HL-60/S4 (cell line): ENCODE measurements around the gene ZFAND3.

ENCODE experiments used
- in situ Hi-C: fragments of 300-500 bp; cut with MboI; formaldehyde crosslinking; loops from 2 replicates; pipeline ENCODE4 v1.14.3; 2022; ENCODE audit warnings: low sequenced_read_pairs

Gene ZFAND3, protein sequence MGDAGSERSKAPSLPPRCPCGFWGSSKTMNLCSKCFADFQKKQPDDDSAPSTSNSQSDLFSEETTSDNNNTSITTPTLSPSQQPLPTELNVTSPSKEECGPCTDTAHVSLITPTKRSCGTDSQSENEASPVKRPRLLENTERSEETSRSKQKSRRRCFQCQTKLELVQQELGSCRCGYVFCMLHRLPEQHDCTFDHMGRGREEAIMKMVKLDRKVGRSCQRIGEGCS

DNA sequence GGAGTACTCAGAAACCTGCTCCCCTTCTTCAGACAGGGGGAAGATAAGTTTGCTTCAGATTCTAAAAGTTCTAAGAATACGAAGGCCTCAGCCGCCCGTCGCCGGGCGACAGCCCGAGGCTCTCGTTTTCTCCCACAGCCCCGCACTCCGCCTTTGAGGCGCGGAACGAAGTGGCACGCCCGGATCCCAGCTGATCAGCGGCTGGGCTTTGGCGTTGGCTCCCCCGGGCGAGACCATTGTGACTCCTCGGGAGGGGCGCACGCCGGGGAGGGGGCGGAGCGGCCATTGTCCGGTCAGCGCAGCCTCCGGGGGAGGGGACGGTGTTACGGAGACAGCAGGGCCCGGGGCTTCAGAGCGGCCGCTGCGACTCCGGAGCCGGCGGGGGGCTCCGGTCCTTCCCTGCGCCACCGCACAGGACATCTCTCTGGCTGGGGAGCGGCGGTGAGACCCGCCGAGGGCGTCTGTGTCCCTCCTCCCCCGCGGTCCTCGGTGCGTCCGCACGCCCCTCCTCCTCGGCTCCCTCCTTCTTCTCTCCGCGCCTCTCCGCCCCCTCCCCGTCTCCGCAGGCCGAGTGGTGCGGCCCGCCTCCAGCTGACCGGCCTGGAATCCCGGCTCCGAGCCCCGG lies at the start of gene ZFAND3:
Gene ZFAND3 (plus strand): TSS at position 551 of the 625 bp plus-strand sequence. CDS start 219 bp downstream, outside the sequence.
- in situ Hi-C loops = no loop called here

DNA sequence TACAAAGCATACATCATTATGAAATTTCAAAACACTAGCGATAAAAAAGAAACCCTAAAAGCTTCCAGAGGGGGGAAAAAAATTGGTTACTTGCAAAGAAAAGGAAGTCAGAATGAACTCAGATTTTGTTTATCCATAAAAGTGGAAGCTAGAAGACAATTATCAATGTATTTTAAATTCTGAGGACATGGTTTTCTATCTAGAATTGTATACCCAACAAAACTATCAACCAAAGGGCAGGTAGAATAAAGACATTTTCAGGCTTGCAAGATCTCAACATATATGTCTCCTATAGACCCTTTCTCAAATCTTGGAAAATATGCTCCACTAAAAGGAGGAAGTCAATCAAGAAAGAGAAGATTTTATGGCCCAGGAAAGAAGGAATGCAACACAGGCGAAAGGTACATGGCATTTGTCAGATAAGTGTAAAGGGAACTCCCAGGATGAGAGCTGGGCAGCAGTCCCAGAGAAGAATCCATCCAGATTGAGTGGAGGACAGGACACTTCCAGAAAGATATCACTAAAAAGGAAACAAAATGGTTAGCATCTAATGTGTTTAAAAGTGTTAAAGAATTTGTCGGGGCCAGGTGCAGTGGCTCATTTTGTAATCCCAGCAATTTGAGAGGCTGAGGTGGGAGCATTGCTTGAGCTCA lies 45.4 kb upstream of the ZFAND3 start:
- in situ Hi-C loops = no loop called here

DNA sequence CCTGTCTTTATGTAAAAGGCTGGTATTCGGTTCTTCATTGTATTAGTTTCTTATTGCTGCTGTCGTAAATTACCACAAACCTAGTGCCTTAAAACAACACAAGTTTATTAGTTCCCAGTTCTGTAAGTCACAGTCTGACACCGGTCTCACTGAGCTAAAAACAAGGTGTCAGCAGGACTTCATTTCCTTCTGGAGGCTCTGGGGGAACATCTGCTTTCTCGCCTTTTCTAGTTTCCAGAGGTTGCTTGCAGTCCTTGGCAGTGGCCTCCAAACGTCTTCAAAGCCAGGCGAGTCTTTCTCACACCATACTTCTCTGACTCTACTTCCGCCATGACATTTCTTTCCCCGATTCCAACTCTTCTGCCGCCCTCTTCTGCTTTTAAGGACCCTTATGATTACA lies 43.0 kb upstream of the ZFAND3 start:
- in situ Hi-C loops = no loop called here

DNA sequence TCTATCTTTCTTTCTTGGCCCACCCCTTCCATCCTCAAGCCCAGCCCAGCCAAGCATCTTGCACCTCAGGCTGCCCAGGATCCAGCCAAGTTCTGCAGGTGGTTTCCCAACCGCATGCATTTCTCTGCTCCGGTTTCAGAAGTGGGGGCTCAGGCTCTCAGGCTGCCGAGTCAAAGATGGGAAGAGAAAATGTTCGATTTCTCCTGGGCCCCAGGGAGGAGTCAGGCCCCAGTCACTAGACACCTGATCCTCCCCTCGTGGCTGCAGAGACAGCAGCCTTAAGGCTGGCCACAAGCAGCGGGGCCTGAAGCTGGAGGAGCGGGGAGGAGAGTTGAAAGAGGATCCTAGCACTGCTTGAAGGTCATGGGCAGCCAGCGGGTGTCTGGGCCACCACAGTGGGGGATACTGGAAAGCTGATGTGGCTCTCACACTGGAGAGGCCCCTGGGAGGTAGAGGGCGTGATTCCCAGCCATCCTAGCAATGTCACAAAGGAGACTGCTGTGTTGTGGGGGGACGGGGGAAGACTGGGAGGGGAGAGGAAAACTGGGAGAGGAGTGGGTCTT lies 42.2 kb upstream of the ZFAND3 start:
- in situ Hi-C loops = no loop called here

DNA sequence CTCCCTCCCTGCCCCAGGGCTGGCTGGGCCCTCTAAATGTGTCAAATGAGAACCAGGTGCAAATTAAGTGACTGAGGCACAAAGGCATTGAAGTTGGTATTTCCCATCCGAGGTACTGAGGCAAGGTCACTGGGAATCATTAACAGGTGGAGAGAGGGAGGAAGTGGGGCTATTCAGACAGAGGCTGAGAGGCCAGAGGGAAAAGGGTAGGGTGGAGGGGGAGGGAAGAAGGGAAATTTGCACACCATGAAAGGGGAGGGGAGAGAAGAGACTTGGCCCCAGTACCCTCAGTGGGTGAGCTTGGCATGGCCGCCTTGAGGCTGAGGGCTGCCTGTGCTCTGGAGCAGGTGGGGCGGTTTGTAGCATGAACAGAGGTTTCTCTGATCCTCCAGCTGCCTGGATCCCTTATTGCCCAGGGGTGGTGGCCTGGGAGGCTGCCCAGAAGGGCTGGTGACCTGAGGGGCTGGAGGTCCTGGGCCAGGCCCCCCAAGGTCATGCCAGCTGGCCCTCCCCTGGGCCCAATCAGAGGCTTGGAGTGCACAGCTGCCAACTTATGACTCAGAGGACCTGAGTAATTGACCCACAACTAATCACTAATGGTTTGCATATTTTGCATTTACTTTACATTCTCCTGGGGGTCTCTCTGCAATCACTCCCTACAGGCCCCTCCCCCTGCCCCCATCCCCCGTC lies 40.3 kb upstream of the ZFAND3 start:
- in situ Hi-C loops = no loop called here

DNA sequence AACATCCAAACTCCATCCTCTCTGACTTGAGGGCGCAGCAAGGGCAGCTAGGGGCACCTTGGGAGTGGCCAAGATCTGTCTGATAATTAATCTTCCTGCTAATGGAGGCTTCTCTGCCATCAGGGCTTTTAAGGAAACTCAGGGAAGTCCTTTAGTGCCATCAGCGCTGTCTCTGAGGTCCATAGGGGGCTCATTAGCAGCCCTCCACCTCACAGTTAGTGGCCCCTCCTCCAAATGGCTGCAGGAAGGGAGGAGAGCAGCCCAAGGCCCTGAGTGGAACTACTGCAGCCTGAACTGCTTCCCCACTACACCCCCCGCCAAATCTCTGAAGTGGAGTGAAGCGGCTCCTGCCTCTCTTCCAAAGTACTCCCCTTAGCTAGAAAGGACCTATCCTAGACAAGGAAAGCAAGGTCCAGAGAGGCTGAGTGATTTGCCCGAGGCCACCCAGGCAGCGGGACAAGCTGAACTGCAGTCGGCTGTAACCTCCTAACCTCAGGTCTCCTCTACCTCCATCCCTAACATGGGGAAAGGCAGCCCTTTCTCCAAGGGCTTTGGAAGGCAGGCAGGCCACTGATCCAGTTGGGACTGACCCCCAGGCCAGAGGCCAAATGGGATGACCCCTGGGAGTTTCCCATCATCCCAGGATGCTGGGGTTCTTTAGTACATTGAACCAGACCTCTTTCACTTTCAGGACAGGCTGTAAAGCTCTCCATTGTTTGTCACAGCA lies 39.5 kb upstream of the ZFAND3 start:
- in situ Hi-C loops = no loop called here

DNA sequence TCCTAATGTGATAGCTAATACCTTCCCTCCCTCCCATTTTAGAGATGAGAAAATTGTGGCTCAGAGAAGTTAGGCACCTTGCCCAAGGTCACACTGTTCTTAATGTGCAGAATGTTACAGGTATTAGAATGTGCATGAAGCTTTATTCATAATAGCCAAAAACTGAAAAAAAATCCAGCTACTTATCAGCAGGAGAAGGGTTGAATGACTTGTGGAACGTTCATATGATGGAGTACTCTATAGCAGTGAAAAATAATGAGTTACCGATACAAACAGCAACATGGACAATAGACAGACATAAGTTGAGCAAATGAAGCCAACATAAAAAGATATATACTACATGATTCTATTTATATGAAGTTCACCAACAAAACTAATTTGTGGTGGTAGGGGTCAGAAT lies 37.7 kb upstream of the ZFAND3 start:
- in situ Hi-C loops = no loop called here

DNA sequence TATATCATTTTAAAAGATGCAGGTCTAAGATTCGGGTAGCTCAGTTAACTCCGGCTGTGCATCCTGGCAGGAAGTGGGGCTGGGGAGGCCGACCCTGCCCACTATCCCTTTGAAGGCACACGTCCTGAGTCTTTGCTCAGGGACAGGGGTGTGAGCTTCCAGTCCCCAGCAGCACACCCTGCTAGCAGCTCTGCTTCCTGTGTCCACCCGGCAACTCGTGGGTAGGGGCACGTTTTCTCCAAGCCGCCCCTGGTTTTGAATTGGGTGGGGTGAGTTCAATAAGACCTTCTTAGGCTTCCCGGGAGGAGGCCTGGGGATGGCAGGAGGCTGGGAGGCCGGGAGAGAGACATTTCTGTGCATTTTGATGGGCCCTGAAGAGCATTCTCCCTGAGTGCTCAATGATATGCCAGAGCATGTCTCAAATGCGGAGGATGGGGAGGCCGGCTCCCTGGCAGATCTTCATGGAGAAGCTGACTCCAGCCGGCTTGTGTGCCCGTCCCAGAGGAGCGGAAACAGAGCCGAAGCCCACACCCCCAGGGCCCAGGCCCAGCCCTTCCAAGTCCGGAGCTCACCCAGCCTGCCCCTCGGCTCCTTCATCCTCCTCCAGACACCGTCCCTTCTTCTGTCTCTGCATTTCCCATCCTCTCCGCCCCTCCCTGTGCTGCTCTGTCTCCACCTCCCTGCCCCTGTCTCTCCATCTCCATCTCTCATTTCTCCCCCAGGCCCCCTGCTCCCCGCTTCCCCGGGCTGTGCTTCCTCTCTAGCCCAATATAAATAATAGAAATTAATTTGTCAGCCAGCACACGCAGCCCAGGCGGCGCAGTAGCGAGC lies 36.3 kb upstream of the ZFAND3 start:
- in situ Hi-C loops = no loop called here

DNA sequence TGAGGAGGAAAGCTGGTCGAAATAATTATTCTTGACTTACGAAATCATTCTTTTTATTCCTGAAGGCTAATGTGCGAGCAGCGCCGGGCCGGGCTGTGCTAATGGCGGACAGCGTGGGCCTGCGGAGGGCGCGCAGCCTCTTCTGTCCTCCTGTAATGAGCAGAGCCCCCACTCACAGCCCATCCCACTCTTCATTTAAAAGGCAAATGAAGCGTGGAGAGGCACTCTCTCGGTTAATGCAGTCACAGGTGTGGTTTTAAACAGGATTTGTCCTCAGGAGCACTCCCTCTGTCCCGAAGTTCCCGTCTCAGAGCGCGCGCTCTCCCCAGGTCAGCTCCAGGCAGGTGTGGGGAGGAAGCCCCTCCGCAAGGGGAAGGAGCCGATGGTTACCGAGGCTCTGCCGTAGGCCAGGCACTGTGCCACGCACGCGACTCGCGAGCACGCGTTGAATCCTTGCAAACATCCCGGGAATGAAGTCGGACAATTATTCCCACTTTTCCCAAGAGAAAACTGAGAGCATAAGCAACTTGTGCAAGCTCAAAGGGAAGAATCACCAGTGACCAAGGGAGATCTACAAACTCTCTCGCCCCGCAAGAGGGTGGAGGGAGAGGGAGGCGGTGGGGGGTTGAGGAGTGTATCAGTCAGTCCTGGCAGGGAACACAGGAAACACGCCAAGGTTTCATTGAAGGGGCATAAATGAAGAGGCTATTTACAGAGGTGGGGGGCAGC lies 35.5 kb upstream of the ZFAND3 start:
- in situ Hi-C loops = no loop called here

DNA sequence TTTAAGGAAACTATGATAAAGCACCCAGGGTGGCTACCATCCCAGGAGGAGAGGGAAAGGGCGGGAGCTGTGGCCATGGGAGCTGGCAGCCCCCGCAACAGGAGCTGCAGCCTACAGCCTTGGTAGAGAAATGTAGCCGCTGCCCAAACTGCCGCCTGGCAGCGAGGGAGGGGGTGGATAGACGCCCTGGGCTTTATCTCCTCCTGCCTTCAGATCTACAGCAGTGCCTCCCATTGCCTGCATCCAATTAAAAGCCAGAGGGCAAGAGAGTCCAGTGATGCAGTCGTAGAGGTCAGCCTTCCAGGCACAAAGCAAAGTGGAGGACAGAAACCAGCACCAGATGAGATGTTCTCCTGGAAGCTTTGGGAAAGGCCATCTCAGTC lies 35.0 kb upstream of the ZFAND3 start:
- in situ Hi-C loops = no loop called here

DNA sequence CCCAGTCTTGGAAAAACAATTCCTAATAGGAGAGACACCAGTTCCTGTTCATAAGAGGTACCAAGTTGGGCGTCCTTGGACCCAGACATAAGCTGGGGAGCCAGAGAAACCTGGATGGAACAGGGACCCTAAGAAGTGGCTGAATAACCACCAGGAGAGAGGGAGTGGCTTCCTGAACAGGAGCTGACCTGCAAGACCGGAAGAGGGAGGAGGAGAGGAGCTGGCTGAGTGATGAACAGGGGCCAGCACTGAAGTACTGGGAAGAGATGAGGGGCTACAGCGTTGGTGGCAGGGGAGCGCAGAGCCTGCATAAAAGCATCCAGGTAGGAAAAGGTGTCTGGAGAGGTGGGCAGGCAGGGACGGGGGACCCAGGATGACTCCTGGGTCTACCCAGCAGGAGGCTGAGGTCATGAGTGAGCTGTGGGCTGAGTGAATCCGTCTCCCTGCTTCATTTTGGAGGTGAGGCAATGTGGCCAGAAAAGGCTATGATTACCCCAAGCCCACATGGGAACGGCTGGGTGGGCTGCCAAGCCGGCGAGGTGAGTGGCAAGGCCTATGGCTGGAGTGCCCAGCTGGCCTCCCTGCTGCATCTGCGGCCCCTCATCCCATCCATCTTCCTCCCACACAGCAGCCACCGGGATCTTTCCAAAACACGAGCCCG lies 34.4 kb upstream of the ZFAND3 start:
- in situ Hi-C loops = no loop called here

DNA sequence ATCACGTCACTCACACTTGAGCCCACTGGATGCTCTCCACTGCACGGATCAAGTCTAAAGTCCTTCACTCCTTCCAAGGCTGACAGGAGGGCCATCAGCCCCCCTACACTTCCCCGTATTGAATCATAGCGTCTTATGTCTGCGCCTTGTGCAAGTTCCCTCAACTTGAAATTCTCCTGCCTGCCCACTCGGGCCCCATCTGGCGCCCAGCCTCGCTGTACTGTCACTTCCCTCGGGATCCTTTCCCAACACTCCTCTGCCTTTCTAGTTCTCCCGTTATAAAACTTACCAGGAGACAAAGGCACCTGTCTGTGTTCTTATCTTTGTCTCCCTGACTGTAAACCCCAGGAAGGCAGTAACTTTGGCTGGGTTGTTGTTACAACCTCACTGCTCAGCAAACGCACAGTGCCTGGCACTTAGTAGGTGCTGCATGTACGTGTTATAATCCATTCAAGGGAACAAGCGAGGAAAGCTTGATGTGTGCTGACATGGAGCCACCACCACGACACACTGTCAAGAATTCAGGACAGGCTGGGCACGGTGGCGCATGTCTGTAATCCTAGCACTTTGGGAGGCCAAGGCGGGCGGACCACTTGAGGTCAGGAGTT lies 33.8 kb upstream of the ZFAND3 start:
- in situ Hi-C loops = no loop called here

DNA sequence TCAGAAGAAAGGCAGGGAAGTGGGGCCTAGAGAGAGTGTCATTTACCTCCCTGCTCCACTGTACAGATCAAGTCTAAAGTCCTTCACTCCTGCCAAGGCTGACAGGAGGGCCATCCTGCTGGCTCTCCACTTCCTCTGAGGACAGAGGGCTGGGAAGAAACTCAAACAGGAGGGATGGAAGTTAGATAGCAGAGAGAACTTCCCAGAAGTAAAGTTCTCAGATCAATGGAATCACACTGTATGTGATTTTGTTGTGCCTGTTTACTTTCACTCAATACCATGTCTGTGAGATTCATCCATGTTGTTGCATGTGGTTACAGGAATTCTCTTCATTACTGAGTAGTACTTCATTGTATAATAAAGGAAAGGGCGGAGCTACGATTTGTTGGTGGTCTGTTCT lies 32.3 kb upstream of the ZFAND3 start:
- in situ Hi-C loops = no loop called here

DNA sequence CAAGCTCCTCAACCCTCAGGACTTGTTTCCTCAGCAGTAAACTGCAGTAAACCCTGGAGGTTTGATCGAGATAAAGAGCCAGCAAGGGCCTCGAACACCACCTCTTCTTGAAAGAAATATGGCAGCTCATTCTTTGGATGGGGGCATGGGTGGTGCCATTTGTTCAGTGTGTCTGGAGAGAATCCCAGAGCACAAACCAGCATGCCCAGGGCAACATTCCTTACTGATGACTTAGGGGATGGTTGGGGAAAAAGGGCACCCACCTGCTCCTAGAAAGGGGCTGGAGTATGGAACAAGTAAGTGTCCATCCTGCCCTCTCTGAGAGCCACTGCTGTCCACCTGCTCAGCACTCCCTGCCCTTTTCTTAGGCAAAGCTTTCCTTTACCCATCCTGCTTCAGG lies 31.3 kb upstream of the ZFAND3 start:
- in situ Hi-C loops = no loop called here

DNA sequence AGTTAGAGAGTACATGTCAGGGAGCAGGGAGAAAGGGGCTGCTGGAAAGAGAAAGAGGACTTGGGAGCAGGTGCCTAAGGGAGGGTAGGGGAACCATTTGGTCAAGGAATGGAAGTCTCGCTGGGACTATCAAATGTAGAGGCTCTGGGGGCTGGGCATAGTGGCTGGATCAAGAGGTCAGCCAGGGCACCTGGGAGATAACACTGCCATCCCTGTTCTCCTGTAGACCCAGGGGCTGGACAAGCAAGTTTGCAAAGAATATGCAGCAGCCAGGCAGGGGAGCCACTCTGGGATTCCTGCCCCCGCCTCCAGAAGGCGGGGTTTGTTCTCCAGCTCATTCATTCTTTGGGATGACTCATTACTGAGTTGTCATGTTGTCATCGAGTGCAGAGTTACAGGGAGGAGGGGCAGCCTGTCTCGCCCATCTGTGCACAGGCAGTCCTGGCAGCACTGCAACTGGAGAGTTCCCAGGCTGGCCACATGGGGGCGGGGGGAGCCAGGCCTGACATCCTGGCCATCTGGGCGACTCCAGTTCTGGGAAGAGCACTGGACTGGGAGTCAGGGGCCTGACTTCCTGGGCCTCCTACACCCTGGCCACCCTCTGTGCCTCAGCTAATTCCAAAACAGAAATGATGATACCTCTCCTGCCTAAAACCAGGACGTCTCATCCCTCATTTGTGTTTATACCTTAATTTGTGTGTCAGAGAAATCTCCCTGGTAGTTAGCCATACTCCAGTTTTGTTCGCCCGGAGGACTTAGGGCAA lies 28.2 kb upstream of the ZFAND3 start:
- in situ Hi-C loops = no loop called here

DNA sequence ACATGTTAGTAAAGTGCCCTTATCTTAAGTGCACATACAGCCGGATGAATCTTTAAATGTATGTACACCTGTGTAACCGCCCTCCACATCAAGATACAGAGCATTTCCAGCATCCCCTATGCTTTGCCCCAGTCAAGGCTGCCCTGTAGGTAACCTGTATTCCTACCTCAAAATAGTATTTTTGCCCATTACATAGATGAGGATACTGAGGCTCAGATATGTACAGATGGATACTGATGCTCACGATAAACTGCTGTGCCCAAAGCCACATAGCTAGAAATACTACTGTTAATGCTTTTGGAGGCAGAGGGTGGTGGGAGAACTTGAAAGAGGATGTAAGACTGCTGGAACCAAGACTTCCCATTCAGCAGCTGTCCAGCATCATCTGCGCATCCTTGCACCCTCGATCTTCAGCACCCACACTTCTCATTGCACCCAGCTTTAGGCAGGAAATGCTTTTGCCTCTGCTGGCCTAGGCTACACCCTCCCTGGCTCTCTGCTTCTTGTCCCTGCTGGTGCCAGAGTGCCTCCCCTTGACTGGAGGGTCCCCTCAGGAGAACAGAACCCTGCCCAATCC lies 27.0 kb upstream of the ZFAND3 start:
- in situ Hi-C loops = no loop called here

DNA sequence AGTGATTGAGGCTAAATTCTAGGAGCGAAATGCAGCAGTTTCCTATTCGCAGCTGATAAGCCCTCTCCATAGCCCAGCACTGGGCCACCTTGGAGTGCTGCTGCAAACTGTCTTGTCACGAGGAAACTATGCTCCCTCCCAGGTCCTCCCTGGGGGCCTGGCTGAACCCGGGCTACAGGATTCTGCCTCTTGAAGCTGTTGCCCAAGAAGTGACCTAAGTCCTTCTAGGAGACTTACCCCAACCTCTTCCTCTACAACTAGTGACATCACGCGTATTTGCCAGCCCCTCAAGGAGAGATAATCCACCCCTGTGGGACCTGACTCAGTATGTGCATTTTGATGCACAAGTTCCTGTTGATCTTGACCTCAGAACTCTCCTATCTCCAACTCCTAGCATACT lies 26.5 kb upstream of the ZFAND3 start:
- in situ Hi-C loops = no loop called here
